K562 (cell line): ENCODE data around the gene TRIP11. TPM values are rescaled to one million over a fixed set of nuclear protein-coding genes. Genes with fewer than 3 reads are reported as not detected.

Source experiments
- ATAC-seq: fragments of 200-7000 bp; cut with Tn5 transposase; 3 replicates; pipeline ENCODE4 v1.9.1; 2020; ENCODE audit warnings: moderate library complexity
- BruUV-seq: library from RNA; stranded (reverse); fragments of 400-500 nt; replicated peaks from 2 replicates; lab custom pipeline; 2021; lab: Mats Ljungman, UMichigan
- CTCF ChIA-PET: fragments of 300-600 bp; formaldehyde crosslinking; extraction: SDS; loops from one replicate; lab custom pipeline; 2021; ENCODE audit warnings: low intra/inter-chr PET ratio; lab: Yijun Ruan, JAX
- POLR2A ChIA-PET: fragments of 300-600, 350-650 bp; sonication (Branson Sonifier 250); formaldehyde crosslinking; extraction: SDS; loops from one replicate; lab custom pipeline; 2021; ENCODE audit warnings: antibody characterized with exemption, inconsistent platforms; lab: Yijun Ruan, JAX
- DNase-seq, 4 experiments: peaks; one replicate each; pipeline versions ENCODE4 v3.0.0 to v3.0.0-alpha.2; 2011 to 2018; ENCODE audit warnings: low spot score in 3 of 4, mixed read lengths in 3 of 4; ENCODE audit errors: extremely low read depth in 1 of 4
- FAIRE-seq: peaks from 2 replicates; lab custom pipeline; 2011; peaks lifted over from hg19 to GRCh38; lab: Jason Lieb, UNC
- H2AFZ ChIP-seq: 2 replicates; pipeline ENCODE4 v1.6.0; 2011; ENCODE audit warnings: low read depth, low read length, control low read depth, inconsistent platforms
- H3K27ac ChIP-seq: fragments of 200-600 bp; 3 replicates; pipeline ENCODE4 v1.8.0; 2011; ENCODE audit warnings: low read depth, mild to moderate bottlenecking, control low read depth, inconsistent platforms, low read length, moderate library complexity, mixed read lengths; ENCODE audit errors: extremely low read depth
- H3K27me3 ChIP-seq, 2 experiments: fragments of 300-600 bp in 1 of 2; 2 replicates in 1 of 2; 3 replicates in 1 of 2; pipeline versions ENCODE4 v1.6.0 to v1.8.0; 2011; ENCODE audit warnings: inconsistent platforms in 2 of 2, low read length in 2 of 2, mild to moderate bottlenecking in 1 of 2, mixed read lengths in 1 of 2, moderate library complexity in 1 of 2; ENCODE audit not compliant: control insufficient read depth in 2 of 2, insufficient read depth in 2 of 2
- H3K36me3 ChIP-seq: fragments of 300-600 bp; 3 replicates; pipeline ENCODE4 v1.8.0; 2011; ENCODE audit warnings: mild to moderate bottlenecking, low read length, inconsistent platforms; ENCODE audit not compliant: control insufficient read depth, insufficient read depth
- H3K4me1 ChIP-seq, 2 experiments: fragments of 200-600 bp in 1 of 2; replicated peaks in 1 of 2; 2 replicates in 1 of 2; 3 replicates in 1 of 2; pipeline versions ENCODE4 v1.5.1 to v1.8.0; 2011; ENCODE audit warnings: inconsistent platforms in 2 of 2, low read length in 2 of 2, mild to moderate bottlenecking in 1 of 2, mixed read lengths in 1 of 2, moderate library complexity in 1 of 2; ENCODE audit not compliant: control insufficient read depth in 2 of 2, insufficient read depth in 2 of 2
- H3K4me2 ChIP-seq: 2 replicates; pipeline ENCODE4 v1.6.1; 2011; ENCODE audit warnings: low read length, control low read depth, inconsistent platforms, mixed read lengths; ENCODE audit not compliant: insufficient read depth
- H3K4me3 ChIP-seq: fragments of 200-600 bp; sonication (generic), shearing (Covaris generic); 2 replicates; pipeline ENCODE4 v1.5.1; 2016; ENCODE audit warnings: control low read depth, inconsistent platforms
- H3K79me2 ChIP-seq: fragments of 200-600 bp; 3 replicates; pipeline ENCODE4 v1.8.0; 2011; ENCODE audit warnings: low read length, inconsistent platforms; ENCODE audit not compliant: control insufficient read depth, insufficient read depth
- H3K9ac ChIP-seq, 2 experiments: 2 replicates each; pipeline versions ENCODE4 v1.6.0 to v1.6.1; 2011; ENCODE audit warnings: low read depth in 2 of 2, low read length in 2 of 2, control low read depth in 1 of 2, inconsistent platforms in 1 of 2, mild to moderate bottlenecking in 1 of 2, mixed read lengths in 1 of 2; ENCODE audit not compliant: insufficient read depth in 1 of 2
- H3K9me1 ChIP-seq: one replicate; pipeline ENCODE4 v1.6.0; 2011; ENCODE audit warnings: inconsistent platforms, mild to moderate bottlenecking, low read length, moderate library complexity; ENCODE audit not compliant: control insufficient read depth, insufficient read depth
- H3K9me3 ChIP-seq: replicated peaks from 2 replicates; pipeline ENCODE4 v1.5.1; 2011; ENCODE audit warnings: low read depth, low read length, inconsistent platforms; ENCODE audit not compliant: control insufficient read depth, insufficient read depth
- H4K20me1 ChIP-seq: replicated peaks from 2 replicates; pipeline ENCODE4 v1.6.1; 2011; ENCODE audit warnings: low read length, inconsistent platforms, mixed read lengths; ENCODE audit not compliant: control insufficient read depth, insufficient read depth
- AFF1 ChIP-seq, 2 experiments: fragments of 450-650 bp; IDR thresholded peaks; 2 replicates each; pipeline ENCODE4 v1.6.1; 2018; ENCODE audit warnings: mild to moderate bottlenecking in 2 of 2, low read depth in 1 of 2; ENCODE audit not compliant: partially characterized antibody in 2 of 2
- BRD4 ChIP-seq: fragments of 200-600 bp; sonication (generic); IDR thresholded peaks from 2 replicates; pipeline ENCODE4 v1.6.1; 2017; ENCODE audit warnings: inconsistent platforms
- E4F1 ChIP-seq: fragments of 250-450 bp; sonication (Bioruptor Pico); IDR thresholded peaks from 2 replicates; pipeline ENCODE4 v1.5.0; 2021; ENCODE audit warnings: mild to moderate bottlenecking, borderline replicate concordance
- ELF1 ChIP-seq: fragments of 200-800 bp; sonication (Bioruptor generic); IDR thresholded peaks from 2 replicates; pipeline ENCODE4 v1.6.1; 2016; ENCODE audit warnings: missing genetic modification characterization, missing compliant biosample characterization
- MAFG ChIP-seq: fragments of 450-650 bp; conservative IDR thresholded peaks from 2 replicates; pipeline ENCODE4 v1.6.1; 2016; ENCODE audit warnings: missing genetic modification characterization, missing compliant biosample characterization
- MED1 ChIP-seq: sonication (generic); formaldehyde crosslinking; IDR thresholded peaks from 2 replicates; pipeline ENCODE4 v1.8.1; 2023; ENCODE audit warnings: missing genetic modification reagents, borderline replicate concordance
- NFATC3 ChIP-seq: fragments of 450-650 bp; IDR thresholded peaks from 2 replicates; pipeline ENCODE4 v1.6.1; 2017; ENCODE audit warnings: mild to moderate bottlenecking
- PRPF4 ChIP-seq: fragments of 200-400 bp; formaldehyde crosslinking; IDR thresholded peaks from one replicate; pipeline ENCODE4 v1.6.1; 2017; ENCODE audit warnings: low read length, low read depth, mild to moderate bottlenecking; ENCODE audit not compliant: insufficient read depth, poor library complexity, severe bottlenecking
- PYGO2 ChIP-seq: fragments of 450-650 bp; IDR thresholded peaks from 2 replicates; pipeline ENCODE4 v1.6.1; 2016; ENCODE audit warnings: mild to moderate bottlenecking, missing genetic modification characterization, moderate library complexity, missing compliant biosample characterization
- SMAD4 ChIP-seq: fragments of 250-450 bp; sonication (Bioruptor Pico); conservative IDR thresholded peaks from 2 replicates; pipeline ENCODE4 v1.8.0; 2021; ENCODE audit warnings: inconsistent platforms, mild to moderate bottlenecking, moderate library complexity
- ZNF444 ChIP-seq: fragments of 250-450 bp; sonication (Bioruptor Pico); IDR thresholded peaks from 2 replicates; pipeline ENCODE4 v1.4.0; 2020; ENCODE audit warnings: mild to moderate bottlenecking, moderate library complexity
- in situ Hi-C: fragments of 300-500 bp; cut with MboI; formaldehyde crosslinking; loops from 4 replicates; pipeline ENCODE4 v1.15.0; 2018; ENCODE audit warnings: inconsistent platforms, mixed read lengths
- intact Hi-C: fragments of 100-400 bp; cut with micrococcal nuclease; formaldehyde crosslinking; loops from 2 replicates; pipeline ENCODE4 v1.14.2; 2022
- polyA plus RNA-seq, 8 experiments: library from polyadenylated mRNA; depleted of rRNA in 4 of 8; stranded (reverse) in 5 of 8; unstranded in 3 of 8; fragments of >200 nt; fragmentation: Nextera tagmentation in 2 of 8; fragmentation: Illumina TruSeq in 1 of 8; extraction: Ambion mirVana in 2 of 8; extraction: Trizol in 1 of 8; gene quantifications; 2 replicates each; pipeline versions ENCODE4 v1.2.1 to v1.2.3, GENCODE V29; 2011 to 2014; ENCODE audit warnings: inconsistent platforms in 1 of 8, missing spikeins in 1 of 8
- total RNA-seq, 7 experiments: library from RNA; depleted of rRNA in 6 of 7; stranded (reverse); fragments of >200 nt in 6 of 7; fragmentation: Illumina TruSeq in 2 of 7; extraction: Trizol in 2 of 7; gene quantifications; 2 replicates each; pipeline versions ENCODE4 v1.2.1 to v1.2.3, GENCODE V29; 2011 to 2021; ENCODE audit warnings: low replicate concordance in 1 of 7

Gene TRIP11
- total and polyA plus RNA-seq, 9 of the 15 experiments (the other 6 are each of a cell fraction or from before 2014, with no cell fraction given) = 4.0 to 20.0 (median 10.9) TPM

- TF ChIP-seq AFF1 (IDR thresholded peaks at IDR 0.05; ENCODE audit: low read depth in 1 of 2, partially characterized antibody in 2 of 2) = no peak
- no peak for TF ChIP-seq BRD4
- no peak for TF ChIP-seq ZNF444
Observed at GRCh38 chr14:92021523-92021922, 18.3 kb downstream of the TRIP11 start (continued).

GRCh38 chr14:92014040-92014439 lies 25.8 kb downstream of the TRIP11 start:
- Histone ChIP-seq H3K4me2 (no peak overlapping the region), H3K9me3 (no peaks in the 10 kb centered on the region), H2AFZ (no peak overlapping the region), H3K9me1 (no peaks in the 10 kb centered on the region), H3K36me3 (peaks cover 30% of the 10 kb centered on the region; the same call in 2 of the 3 replicates), H3K27ac (no peak overlapping the region), H3K27me3 (no peaks in the 10 kb centered on the region)
- FAIRE-seq (no peak), DNase-seq (no peak)
- CTCF ChIA-PET = no interaction called here
- in situ Hi-C loops = no loop called here
- intact Hi-C loops = no loop called here
- TF ChIP-seq MAFG (tag) (no peak), NFATC3 (no peak), ELF1 (no peak), E4F1 (CRISPR knock-in tag) (no peak), PYGO2 (tag) (no peak), SMAD4 (no peak), MED1 (CRISPR knock-in tag) (no peak), PRPF4 (no peak)
- TF ChIP-seq, all 486 proteins: peak for 0
- Histone ChIP-seq H3K4me1 (no peaks in the 10 kb centered on the region), H3K79me2 (no peaks in the 10 kb centered on the region), H3K4me3 (no peak overlapping the region), H4K20me1 (no peaks in the 10 kb centered on the region), H3K9ac (no peak overlapping the region)
- POLR2A ChIA-PET = no interaction called here
- ATAC-seq = no peak
- no TSS peak for BruUV-seq
